ENCODE measurements around the gene MAPKAPK5. TPM values are rescaled to one million over a fixed set of nuclear protein-coding genes. Genes with fewer than 3 reads are reported as not detected.

The MAPKAPK5 gene
- total RNA-seq, 1 donor from 2014 or later = 6.4 TPM

- Histone ChIP-seq H3K27ac (no peak overlapping the region), H3K4me1 (no peaks in the 10 kb centered on the region), H3K36me3 (peaks cover 6 to 17% of the 10 kb centered on the region in 2 donors), H3K27me3 (no peaks in the 10 kb centered on the region), H3K9me3 (no peaks in the 10 kb centered on the region), H3K4me3 (no peak overlapping the region)
- intact Hi-C loops (cut with DNase I) = no loop called here
- no peak for DNase-seq (ENCODE audit: low spot score in 2 of 2)
- TF ChIP-seq CTCF (IDR thresholded peaks at IDR 0.05) = no peak
Observed at GRCh38 chr12:111901182-111901581, 59.2 kb downstream of the MAPKAPK5 start.

GRCh38 chr12:111904446-111904975 lies 62.5 kb downstream of the MAPKAPK5 start:
- Histone ChIP-seq H3K27me3 (no peaks in the 10 kb centered on the region), H3K9me3 (peaks cover 0 to 11% of the 10 kb centered on the region in 2 donors), H3K4me1 (no peaks in the 10 kb centered on the region), H3K36me3 (peaks cover 0 to 3% of the 10 kb centered on the region in 2 donors), H3K4me3 (no peak overlapping the region), H3K27ac (no peak overlapping the region)
- no peak for TF ChIP-seq CTCF (IDR thresholded peaks at IDR 0.05)
- intact Hi-C loops (cut with DNase I) = no loop called here
- DNase-seq (ENCODE audit: low spot score in 2 of 2) = no peak

GRCh38 chr12:111905502-111905901 lies 63.5 kb downstream of the MAPKAPK5 start:
- H3K9me3 ChIP-seq = peaks cover 0 to 13% of the 10 kb centered on the region in 2 donors
- H3K36me3 ChIP-seq = no peaks in the 10 kb centered on the region
- H3K27me3 ChIP-seq = no peaks in the 10 kb centered on the region
- no peaks in the 10 kb centered on the region for H3K4me1 ChIP-seq
- intact Hi-C loops (cut with DNase I) = no loop called here
- DNase-seq (ENCODE audit: low spot score in 2 of 2) = no peak
- H3K27ac ChIP-seq = no peak overlapping the region
- TF ChIP-seq CTCF (IDR thresholded peaks at IDR 0.05) = no peak
- no peak overlapping the region for H3K4me3 ChIP-seq

GRCh38 chr12:111907740-111908139 lies 65.7 kb downstream of the MAPKAPK5 start:
- intact Hi-C loops (cut with DNase I) = no loop called here
- H3K27me3 ChIP-seq = no peaks in the 10 kb centered on the region

GRCh38 chr12:111925171-111925570 lies 83.1 kb downstream of the MAPKAPK5 start:
- no peaks in the 10 kb centered on the region for H3K27me3 ChIP-seq

More at GRCh38 chr12:111907740-111908139, 65.7 kb downstream of the MAPKAPK5 start:
- TF ChIP-seq CTCF (IDR thresholded peaks at IDR 0.05) = no peak
- Histone ChIP-seq H3K4me1 (no peaks in the 10 kb centered on the region), H3K36me3 (no peaks in the 10 kb centered on the region), H3K9me3 (peaks cover 0 to 13% of the 10 kb centered on the region in 2 donors), H3K27ac (no peak overlapping the region), H3K4me3 (no peak overlapping the region)
- DNase-seq (ENCODE audit: low spot score in 2 of 2) = no peak

More at GRCh38 chr12:111925171-111925570, 83.1 kb downstream of the MAPKAPK5 start:
- no peak for TF ChIP-seq CTCF (IDR thresholded peaks at IDR 0.05)
- intact Hi-C loops (cut with DNase I) = no loop called here
- no peak for DNase-seq (ENCODE audit: low spot score in 2 of 2)
- Histone ChIP-seq H3K9me3 (no peaks in the 10 kb centered on the region), H3K4me3 (no peak overlapping the region), H3K4me1 (no peaks in the 10 kb centered on the region), H3K36me3 (no peaks in the 10 kb centered on the region), H3K27ac (no peak overlapping the region)

Measured in ascending aorta (tissue), 2 donors.